GM06990 (cell line): ENCODE data around the gene DCDC2B.

Source experiments
- DNase-seq: peaks from one replicate; pipeline ENCODE4 v3.0.0-alpha.2; 2011; ENCODE audit not compliant: insufficient read length; ENCODE audit errors: extremely low read depth
- H3K27me3 ChIP-seq: replicated peaks from 2 replicates; pipeline ENCODE4 v1.6.0; 2011; ENCODE audit warnings: low read length; ENCODE audit not compliant: control insufficient read depth, insufficient read depth
- H3K36me3 ChIP-seq: 2 replicates; pipeline ENCODE4 v1.5.1; 2011; ENCODE audit warnings: low read length; ENCODE audit not compliant: control insufficient read depth, insufficient read depth
- H3K4me3 ChIP-seq: replicated peaks from 2 replicates; pipeline ENCODE4 v1.5.1; 2011; ENCODE audit warnings: low read depth, mild to moderate bottlenecking, control low read depth, low read length
- CTCF ChIP-seq: IDR thresholded peaks from 2 replicates; pipeline ENCODE4 v1.5.1; 2011; ENCODE audit warnings: low read length, control low read depth, mild to moderate bottlenecking, inconsistent platforms; ENCODE audit not compliant: insufficient read depth, poor library complexity, severe bottlenecking

The DCDC2B gene

DNA sequence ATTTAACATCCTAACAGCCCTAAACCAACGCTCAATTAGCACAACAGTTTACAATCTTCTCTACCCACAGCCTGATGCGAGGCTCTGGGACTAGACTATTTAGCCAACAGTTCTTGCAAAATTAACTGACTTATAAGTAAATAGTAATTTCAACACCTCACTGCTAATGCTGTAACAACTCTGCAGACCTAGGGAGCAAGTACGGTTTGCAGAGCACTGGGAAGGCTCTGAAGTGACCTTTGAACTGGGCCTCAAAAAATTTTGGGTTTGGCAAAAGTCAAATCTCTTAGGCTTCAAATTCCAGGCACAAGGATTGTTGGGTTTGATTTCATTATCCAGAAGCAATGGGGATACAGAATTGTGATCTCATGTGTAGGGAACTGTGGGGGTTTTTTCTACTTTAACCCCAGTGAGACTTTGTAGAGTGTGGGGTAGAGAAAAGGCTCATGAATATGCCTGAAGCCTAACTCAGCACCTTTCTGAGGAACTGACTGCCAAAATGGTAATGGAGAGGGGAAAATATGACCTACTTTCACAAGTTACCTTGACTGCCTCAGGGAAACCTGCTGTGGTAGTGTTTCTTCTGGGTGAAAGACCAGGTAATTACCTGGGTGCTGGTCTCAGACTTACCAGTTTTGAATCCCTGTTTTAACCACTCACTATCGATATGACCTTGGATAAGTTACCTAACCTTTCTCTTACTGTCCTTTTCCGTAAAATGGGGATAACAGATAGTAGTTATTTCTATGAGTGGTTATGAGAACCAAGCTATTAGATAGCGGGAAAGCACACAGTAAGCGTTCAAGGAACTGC is 30.3 kb upstream of the DCDC2B start:
- no peaks in the 10 kb centered on the region for H3K27me3 ChIP-seq
- no peak for DNase-seq
- H3K4me3 ChIP-seq: peak overlapping the region; percentile 87
- peaks cover 4% of the 10 kb centered on the region for H3K36me3 ChIP-seq
- TF ChIP-seq CTCF: no peak

DNA sequence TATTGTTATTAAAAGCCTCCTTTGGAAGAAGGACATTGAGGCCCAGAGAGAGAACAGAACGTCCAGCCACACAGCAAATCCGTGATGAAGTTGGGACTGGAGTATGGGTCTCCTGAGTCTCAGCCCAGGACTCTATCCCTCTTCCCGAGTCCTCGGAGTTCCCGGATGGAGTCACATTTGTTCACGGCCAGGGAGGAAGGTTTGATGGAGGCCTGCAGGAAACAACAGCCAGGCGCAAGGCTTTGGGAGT is 29.8 kb upstream of the DCDC2B start:
- no peak for TF ChIP-seq CTCF
- H3K4me3 ChIP-seq: peak overlapping the region; percentile 87
- no peak for DNase-seq
- peaks cover 3% of the 10 kb centered on the region for H3K36me3 ChIP-seq
- H3K27me3 ChIP-seq: no peaks in the 10 kb centered on the region

DNA sequence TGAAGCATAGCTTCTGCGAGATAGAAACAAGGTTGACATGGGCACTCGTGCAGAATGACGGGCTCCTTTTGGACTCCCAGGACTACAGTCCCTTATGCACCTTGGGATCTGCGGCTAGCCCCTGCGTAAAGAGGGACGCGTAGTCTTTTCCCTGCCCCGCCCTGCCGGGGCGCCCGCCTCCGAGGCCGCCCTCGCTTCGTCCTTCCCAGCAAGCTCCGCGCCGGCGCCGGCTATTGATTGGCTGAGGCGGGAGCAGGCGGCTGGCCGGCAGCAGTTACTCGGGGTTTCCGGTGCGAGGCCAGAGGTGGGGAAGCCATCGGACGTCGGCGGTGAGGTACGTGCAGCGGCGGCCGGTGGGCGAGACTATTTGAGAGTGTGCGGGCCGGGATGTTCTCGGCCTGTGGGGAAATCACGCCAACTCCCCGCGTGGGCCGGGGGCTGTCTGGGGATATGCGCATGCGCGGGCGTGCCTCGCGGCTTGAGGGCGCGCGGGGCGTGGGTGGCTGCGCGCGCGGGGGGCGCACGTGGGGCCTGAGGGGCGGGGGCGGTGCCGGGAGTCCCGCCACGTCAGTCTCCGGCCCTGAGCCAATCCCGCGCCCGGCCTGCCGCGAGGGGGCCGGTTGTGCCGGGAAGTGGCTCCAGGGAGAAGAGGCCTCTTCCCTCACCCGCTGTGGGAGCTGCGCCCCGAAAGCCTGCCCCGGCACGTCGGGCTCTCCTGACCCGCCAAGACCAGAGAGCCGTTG is 29.3 kb upstream of the DCDC2B start, which contains the start of gene TXLNA:
Gene TXLNA (plus strand): TSS at position 233 of the 743 bp plus-strand sequence. CDS start 671 bp downstream, outside the sequence.
- TF ChIP-seq CTCF: no peak
- peaks cover 7% of the 10 kb centered on the region for H3K36me3 ChIP-seq
- no peaks in the 10 kb centered on the region for H3K27me3 ChIP-seq
- H3K4me3 ChIP-seq: peak within 1 kb of the TSS; percentile 87
- peak; percentile 95 for DNase-seq

DNA sequence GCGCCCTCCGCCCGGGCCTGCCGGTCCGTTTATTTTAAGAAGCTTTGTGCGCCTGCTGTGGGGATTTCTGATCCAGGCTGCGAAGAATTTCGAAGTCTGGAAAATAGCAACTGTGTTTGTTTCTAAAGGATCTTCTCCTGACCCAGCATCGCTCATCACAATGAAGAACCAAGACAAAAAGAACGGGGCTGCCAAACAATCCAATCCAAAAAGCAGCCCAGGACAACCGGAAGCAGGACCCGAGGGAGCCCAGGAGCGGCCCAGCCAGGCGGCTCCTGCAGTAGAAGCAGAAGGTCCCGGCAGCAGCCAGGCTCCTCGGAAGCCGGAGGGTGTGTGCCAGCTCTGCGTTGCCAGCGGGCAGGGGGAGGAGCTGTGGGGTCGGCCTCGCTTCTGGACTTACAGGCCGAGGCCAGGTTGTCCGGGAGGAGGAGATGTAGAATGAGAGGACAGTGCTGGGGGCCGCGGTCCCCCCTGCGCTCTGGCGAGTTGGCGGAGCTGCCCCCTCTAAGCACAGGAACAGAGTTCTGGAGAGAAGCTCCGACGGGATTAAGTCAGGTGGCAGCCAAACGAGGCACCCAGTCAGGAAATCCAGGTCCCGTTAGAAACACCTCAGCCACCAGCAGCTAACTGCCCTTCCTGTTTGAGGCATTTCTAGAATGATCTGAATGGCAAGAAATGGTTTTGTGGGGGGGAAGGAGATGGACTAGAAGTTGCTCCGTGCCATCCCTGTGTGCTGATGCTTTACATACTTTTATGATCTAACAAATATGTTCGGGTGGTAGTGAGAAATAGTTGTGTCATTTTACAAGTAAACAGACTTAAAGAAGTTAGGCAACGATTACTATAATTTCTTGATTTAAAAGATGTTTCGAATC is 28.5 kb upstream of the DCDC2B start:
- Histone ChIP-seq H3K27me3 (no peaks in the 10 kb centered on the region), H3K4me3 (peak overlapping the region; percentile 87), H3K36me3 (peaks cover 7% of the 10 kb centered on the region)
- peak; percentile 60 for DNase-seq
- no peak for TF ChIP-seq CTCF

DNA sequence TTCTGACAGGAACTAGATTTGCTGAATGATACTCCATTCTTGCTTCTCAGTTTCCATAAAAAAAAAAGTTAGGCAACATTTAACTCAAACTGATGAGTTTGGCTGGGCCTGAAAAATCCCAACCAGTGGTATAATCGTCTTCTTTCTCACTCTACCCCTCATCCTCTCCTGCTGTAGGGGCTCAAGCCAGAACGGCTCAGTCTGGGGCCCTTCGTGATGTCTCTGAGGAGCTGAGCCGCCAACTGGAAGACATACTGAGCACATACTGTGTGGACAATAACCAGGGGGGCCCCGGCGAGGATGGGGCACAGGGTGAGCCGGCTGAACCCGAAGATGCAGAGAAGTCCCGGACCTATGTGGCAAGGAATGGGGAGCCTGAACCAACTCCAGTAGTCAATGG is 27.8 kb upstream of the DCDC2B start:
- peak overlapping the region; percentile 87 for H3K4me3 ChIP-seq
- H3K27me3 ChIP-seq: no peaks in the 10 kb centered on the region
- no peak for DNase-seq
- TF ChIP-seq CTCF: no peak
- peaks cover 7% of the 10 kb centered on the region for H3K36me3 ChIP-seq
